Iris pigment epithelial cell (primary cell): ENCODE results near the gene FOXL2.

ENCODE experiments used
- DNase-seq: peaks from one replicate; pipeline ENCODE4 v3.0.0-alpha.2; 2011; ENCODE audit warnings: low read depth

FOXL2 gene

GRCh38 chr3:138945709-138946662 lies 951 bp downstream of the FOXL2 start:
- DNase-seq: peak; percentile 37

GRCh38 chr3:138944929-138945708 lies 1.8 kb downstream of the FOXL2 start:
- DNase-seq: no peak

- DNase-seq: no peak
Observed at GRCh38 chr3:138944654-138944928, 2.3 kb downstream of the FOXL2 start.

- DNase-seq: no peak
Observed at GRCh38 chr3:138943724-138944653, 2.9 kb downstream of the FOXL2 start.

- no peak for DNase-seq
Observed at GRCh38 chr3:138942861-138943623, 3.9 kb downstream of the FOXL2 start.

- no peak for DNase-seq
Observed at GRCh38 chr3:138942271-138942670, 4.7 kb downstream of the FOXL2 start.

- DNase-seq: peak; percentile 51
Observed at GRCh38 chr3:138941259-138941885, 5.6 kb downstream of the FOXL2 start.

- DNase-seq: no peak
Observed at GRCh38 chr3:138940446-138940845, 6.5 kb downstream of the FOXL2 start.

GRCh38 chr3:138939561-138940241 lies 7.2 kb downstream of the FOXL2 start:
- DNase-seq: no peak

GRCh38 chr3:138938877-138939560 lies 7.9 kb downstream of the FOXL2 start:
- DNase-seq: no peak

- no peak for DNase-seq
Observed at GRCh38 chr3:138938056-138938876, 8.7 kb downstream of the FOXL2 start.

GRCh38 chr3:138937690-138938055 lies 9.3 kb downstream of the FOXL2 start:
- no peak for DNase-seq

- DNase-seq: no peak
Observed at GRCh38 chr3:138936741-138937689, 9.9 kb downstream of the FOXL2 start.

GRCh38 chr3:138935863-138936740 lies 10.8 kb downstream of the FOXL2 start:
- DNase-seq: peak; percentile 35

- no peak for DNase-seq
Observed at GRCh38 chr3:138935505-138935862, 11.5 kb downstream of the FOXL2 start.

GRCh38 chr3:138933981-138934691 lies 12.8 kb downstream of the FOXL2 start:
- DNase-seq: no peak
